HG02870 (cell line): ENCODE results near the gene MAPK8IP3.

ENCODE experiments used
- ATAC-seq: cut with Tn5 transposase; IDR thresholded peaks from one replicate; pipeline ENCODE4 v1.9.1; 2021; ENCODE audit warnings: mild to moderate bottlenecking, moderate library complexity; ENCODE audit not compliant: unreplicated experiment

MAPK8IP3 gene

DNA sequence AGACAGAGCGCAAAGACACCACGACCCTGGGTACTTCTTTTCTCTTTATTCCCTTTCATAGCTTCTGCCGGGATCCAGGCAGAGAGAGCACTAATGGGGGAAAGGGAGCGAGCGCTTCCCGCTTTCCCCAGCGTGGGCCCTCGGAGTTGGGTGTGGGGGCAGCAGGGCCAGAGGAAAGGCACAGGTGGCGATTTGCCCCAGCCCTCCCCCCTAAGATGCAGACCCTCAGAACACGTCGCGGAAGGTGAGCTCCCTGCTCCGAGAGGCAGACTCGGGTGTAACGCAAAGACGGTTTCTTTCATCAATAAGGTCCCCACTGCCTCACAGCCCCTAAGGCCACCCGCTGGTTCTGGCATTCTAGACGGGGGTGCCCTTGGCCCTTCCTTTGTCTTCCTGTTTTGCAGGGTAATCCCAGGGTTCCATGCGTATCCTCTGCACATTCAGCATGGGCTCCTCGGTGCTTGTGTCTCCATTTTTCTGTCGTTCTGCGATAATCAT is 65.9 kb downstream of the MAPK8IP3 start:
- no peak for ATAC-seq

DNA sequence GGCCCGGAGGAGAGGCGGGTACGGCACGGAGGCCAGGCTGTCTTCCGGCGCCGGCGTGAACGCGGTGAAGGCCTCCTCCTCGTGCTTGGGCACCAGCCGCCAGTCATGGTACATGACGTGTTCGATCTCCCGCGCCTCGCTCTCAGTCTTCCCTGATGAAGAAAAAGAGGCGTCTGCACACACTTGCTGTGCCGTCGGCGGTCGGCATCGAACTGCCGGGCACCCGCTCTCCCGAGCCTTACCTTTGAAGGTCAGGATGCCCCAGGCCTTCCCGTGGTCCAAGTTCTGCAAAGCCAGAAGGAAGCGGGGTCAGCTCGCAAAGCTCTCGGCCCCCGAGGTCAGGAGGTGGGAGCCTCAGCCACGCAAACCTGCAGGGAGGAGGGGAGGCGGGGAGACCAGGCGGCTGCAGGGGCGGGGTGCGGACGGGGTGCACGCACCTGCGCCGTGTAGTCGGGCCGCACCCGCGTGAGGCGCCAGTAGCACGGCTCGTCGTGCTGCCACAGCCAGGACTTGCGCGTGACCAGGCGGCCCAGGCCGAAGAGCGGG is 66.4 kb downstream of the MAPK8IP3 start, which contains the start of gene EME2:
Gene EME2 (plus strand): TSS at position 449 of the 546 bp plus-strand sequence. CDS start 418 bp downstream, outside the sequence.
- ATAC-seq = no peak

- peak; percentile 40 for ATAC-seq
Observed at GRCh38 chr16:1772908-1773702, 67.1 kb downstream of the MAPK8IP3 start, which contains the start of gene MRPS34. TSS of gene MRPS34 (minus strand) at chr16:1773134. CDS start at chr16:1773119, 15 bp downstream.

DNA sequence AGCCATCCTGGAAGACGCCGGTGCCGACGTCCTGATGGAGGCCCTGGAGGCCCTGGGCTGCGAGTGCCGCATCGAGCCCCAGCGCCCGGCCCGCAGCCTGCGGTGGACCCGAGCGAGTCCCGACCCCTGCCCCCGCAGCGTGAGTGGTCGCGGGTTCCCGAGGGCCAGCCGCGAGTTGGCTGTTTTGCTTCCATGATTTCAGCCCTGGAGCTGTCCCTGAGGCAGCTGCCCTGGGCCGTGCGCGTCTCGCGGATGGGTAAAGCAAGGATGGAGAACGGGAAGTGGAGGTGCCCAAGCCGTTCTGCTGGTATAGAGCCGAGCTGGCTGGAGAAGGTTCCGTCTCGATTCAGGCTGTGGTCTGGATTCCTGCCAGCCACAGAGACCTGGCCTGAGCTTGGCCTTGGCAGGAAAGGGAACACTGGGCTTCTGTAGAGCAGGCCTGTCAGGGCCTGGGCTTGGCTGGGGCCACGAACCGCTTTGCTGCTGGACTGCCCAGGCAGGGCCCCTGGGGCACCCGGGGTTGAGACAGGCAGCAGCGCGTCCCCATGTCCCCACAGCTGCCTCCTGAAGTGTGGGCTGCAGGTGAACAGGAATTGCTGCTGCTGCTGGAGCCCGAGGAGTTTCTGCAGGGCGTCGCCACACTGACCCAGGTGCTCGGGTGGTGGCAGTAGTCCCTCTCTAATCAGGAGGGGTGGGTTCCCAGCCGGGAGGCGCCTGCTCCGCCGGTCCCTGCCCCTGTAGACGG is 67.9 kb downstream of the MAPK8IP3 start:
- ATAC-seq = no peak

- ATAC-seq = no peak
Observed at GRCh38 chr16:1774448-1774780, 68.4 kb downstream of the MAPK8IP3 start.

- no peak for ATAC-seq
Observed at GRCh38 chr16:1775006-1775845, 69.2 kb downstream of the MAPK8IP3 start.

DNA sequence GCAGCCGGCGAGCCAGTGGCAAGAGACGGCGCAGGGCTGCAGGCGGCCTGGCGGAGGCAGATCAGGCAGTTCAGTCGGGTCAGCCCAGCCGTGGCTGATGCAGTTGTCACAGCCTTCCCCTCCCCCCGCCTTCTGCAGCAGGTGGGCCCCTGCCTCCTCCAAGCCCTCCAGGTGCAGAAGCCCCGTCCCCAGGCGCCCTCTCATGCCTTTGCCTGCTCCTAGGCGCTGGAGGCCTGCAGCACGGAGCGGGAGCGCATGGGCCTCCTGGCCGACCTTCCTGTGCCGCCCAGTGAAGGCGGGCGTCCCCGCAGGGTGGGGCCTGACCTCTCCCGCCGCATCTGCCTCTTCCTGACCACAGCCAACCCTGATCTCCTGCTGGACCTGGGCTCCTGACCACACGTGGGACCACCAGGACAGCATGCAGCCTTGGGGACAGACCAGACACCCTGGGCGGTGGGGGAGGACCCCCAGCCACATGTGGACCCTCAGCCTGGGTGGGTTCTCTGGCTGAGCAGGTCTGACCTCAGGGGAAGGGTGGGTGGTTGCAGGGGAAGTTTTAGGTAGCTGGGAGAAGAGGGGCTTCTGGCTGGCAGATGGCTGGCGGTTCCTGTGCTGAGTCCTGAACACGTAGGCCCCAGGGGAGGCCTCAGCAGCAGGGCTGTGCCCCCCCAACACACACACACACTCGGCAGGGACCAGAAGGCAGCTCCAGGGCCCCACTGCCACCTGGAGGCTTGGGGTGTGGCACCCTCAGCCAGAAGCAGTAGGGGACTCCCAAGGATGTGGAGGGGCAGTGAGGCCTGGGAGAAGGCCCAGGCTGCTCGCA is 70.1 kb downstream of the MAPK8IP3 start:
- no peak for ATAC-seq

GRCh38 chr16:1776672-1776955 is 70.6 kb downstream of the MAPK8IP3 start:
- no peak for ATAC-seq

DNA sequence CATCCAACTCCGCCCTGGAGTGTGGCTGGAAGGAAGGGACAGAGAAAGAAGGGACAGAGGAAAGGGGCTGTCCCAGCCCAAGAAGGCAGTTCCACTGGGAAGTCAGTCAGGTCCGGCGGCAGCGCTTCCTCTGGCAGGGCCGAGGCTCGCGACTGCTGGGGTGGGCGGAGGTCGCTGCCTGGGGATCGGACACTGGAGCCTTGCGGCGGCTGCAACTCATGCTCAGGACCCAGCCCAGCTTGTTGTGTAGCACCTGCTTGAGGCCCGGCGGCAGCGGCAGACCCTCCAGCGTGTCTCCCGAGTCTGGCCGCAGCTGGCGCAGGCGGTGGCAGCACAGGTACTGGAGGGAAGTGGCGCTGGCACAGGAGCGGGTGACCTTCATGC is 71.0 kb downstream of the MAPK8IP3 start:
- no peak for ATAC-seq

GRCh38 chr16:1777375-1778199 is 71.6 kb downstream of the MAPK8IP3 start:
- ATAC-seq = no peak

- no peak for ATAC-seq
Observed at GRCh38 chr16:1778200-1779179, 72.5 kb downstream of the MAPK8IP3 start.

DNA sequence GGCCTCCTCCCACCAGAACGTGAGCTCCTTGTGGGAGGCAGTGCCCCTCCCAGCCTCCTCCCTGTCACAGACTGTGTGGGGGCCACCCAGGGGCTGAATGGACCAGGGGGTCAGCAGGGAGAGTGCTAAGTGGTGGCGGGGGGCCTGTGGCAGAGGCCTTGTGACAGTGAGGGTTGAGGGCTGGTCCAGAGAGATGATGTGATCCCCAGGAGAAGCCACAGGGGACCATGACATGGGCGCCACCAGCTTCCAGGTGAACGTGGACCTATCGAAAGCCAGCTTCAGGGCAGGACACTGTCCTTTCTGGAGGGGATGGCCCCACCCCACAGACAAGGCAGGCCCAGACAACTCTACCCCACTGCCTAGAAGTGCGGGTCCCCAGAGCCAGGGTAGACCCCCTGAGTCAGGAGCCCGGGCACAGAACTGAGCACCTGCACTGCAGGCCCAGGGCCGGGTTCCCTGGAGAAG is 73.3 kb downstream of the MAPK8IP3 start:
- ATAC-seq = no peak

GRCh38 chr16:1779741-1780676 is 74.0 kb downstream of the MAPK8IP3 start:
- ATAC-seq = no peak

DNA sequence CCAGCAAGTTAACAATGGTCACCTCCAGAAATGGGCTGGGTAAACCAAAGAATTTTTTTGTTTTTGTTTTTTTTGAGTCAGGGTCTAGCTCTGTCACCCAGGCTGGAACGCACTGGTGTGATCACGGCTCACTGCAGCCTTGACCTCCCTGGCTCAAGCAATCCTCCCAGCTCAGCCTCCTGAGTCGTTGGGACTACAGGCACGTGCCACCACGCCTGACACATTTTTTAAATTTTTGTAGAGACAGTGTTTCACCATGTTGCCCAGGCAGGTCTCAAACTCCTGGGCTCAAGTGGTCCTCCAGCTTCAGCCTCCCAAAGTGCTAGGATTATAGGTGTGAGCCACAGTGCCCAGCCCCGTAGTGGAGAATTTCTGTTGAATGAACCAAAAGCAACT is 74.7 kb downstream of the MAPK8IP3 start:
- no peak for ATAC-seq

DNA sequence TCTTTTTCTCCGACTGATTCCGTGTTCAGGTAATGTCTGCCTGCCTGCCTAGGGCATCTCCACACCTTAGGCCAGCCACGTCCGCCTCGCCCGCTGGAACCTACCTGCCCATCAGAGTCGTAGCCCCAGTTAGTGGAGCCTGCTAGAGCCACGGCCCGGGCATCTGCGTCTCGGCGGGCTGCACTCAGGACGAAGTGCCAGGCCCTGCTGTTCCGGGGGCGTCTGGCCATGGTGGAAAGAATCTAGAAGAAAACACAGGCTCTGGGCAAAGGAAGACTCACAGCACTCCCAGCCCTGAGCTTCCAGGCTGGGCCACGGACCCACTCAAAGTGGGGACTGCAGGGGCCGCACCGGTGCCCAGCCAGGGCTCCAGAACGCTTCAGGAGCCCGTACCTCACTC is 75.3 kb downstream of the MAPK8IP3 start:
- no peak for ATAC-seq

- no peak for ATAC-seq
Observed at GRCh38 chr16:1781758-1782407, 75.9 kb downstream of the MAPK8IP3 start.
